NCI-H748 (cell line): Measurements from ENCODE around the gene GBA2.

Source experiments
- DNase-seq: peaks from one replicate; lab custom pipeline; 2025; ENCODE audit not compliant: unreplicated experiment; lab: John Stamatoyannopoulos, UW

The GBA2 gene

GRCh38 chr9:35766997-35767396 is 18.0 kb upstream of the GBA2 start:
- DNase-seq, result no peak

GRCh38 chr9:35763803-35764202 is 14.8 kb upstream of the GBA2 start:
- no peak for DNase-seq

DNA sequence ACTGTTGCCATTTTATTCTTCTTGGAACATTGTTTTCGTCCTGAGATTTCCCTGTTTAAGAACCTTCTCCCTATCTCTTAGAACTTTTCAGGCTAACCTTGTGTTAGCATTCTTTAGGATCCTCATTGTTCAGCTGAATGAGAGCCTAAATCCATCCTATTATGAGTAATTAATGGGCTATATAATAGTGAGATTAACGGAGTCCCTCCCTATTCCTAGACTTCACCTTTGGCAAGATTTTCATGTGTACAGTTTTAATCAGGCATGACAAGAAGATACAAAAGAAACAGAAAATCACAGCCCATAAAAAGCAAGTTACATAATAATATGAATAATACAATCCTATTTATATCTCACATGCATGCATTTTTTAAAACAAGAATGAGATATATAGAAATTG is 14.2 kb upstream of the GBA2 start:
- DNase-seq, result no peak

DNA sequence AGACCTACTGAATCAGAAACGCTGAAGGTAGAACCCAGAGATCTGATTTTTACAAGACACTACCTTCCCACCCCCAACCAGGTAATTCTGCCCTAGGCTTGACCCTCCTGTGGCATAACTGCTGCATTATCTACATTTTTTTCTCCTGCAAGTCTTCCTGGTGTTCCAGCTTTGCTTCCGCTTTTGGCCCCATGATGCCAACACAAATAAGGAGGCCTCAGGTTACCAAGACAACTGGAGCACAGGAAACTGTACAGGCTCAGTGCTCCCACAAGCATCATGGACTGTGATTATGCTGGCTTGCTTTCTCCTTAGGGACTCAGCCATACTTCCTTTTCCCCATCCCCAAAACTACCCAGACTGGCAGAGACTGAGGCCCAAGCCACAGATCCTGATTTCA is 11.6 kb upstream of the GBA2 start:
- DNase-seq, result no peak

- DNase-seq, result no peak
Observed at GRCh38 chr9:35759795-35760194, 10.8 kb upstream of the GBA2 start.

DNA sequence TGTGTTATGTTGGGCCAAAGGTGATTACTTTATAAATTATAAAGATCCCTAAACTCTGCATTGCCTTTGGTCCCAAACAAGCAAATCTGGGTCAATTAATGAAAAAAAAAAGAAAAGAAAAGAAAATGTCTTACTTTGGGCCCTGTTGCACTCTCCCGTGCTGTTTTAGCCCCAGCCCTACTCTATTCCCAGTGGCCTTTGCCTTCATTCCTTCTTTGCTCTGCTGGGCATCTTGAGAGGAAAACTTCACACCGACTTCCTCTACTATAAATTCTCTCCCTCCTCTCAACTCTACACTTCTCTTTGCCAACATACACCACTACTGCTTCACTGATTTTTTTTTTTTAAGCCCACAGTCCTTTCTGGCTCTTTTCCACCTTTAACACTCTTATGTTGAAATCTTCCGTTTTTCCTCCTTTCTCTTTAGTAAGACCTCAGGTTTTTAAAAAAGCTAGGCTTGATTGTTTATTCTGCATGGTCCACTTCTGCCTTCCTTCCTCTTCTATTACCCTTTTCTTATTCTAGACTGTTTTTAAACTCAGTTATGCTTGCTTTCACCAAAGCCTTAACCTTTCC is 9.5 kb upstream of the GBA2 start:
- no peak for DNase-seq

- no peak for DNase-seq
Observed at GRCh38 chr9:35757892-35758275, 8.9 kb upstream of the GBA2 start.

DNA sequence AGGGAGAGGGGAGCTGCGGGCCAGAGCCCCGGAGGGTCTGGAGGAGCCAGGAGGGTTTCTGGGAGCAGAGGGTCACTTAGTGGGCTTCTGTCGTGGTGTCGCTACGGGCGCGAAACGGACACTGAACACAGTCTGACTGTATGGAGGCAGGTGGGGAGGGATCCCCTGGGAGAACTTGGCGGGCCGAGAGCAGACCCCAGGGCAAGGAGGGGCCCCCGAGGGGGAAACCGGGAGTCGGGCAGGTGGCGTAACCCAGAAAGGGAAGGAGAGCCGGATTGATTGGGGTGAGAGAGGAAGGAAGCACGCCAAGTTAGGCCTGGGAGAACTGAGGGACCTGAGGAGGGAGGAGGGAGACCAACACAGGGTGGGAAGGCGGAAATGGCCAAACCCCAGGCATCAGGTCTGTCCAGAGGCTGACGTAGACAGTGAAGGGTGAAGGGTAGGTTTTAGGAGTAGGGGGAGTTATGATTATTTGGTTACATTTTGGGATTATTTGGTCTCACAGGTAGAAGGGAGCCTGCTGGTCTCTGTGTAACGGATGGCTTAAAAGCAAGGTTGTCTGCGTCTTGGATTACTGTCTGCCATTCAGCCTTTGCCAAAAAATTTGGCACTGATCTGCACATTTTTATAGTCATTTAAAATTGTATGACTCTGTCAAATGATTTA is 8.3 kb upstream of the GBA2 start:
- DNase-seq, result peak; percentile 76

DNA sequence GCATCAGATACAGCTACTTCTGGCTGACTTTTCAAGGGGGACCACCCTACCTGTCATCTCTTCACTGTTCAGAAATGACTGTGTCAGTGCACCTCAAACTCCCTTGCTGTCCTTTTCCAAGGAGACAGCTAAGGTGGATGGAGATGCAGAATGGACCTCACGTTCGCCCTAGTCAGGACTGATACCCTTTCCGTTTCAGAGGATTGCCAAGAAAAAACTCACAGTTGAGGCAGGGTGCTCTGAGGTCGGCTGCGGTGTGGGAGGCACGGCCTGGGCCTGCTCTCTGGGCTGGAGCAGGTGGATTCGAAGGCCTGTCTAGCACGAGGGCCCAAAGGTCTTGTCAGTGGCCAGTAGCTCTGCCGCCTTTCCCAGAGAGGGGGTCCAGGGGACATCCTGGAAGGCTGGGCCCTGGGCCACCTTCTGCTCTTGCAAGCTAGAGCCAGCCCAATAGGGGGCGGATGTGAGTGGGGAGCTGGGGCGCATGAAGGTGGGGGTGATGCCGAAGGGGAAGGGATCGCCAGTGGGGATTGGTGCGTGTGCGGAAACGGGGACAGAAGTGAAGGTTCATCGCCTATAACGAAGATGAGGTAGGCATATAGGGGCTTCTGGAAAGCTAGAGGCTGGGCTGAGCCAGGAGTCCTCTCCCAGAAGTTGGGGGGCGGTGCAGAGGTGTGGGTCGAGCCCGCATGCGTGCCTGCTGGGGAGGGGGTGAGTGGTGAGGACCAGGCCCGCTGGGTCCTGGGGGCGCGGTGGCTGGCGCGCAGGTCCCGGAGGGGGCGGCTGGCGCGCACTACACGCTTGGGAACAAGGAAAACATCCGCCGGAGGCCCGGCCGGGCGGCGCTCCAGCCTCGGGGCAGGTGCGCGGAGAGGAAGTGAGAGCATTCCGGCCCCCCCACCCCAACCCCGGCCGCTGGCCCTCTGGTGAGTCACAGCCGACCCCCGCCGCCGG is 7.5 kb upstream of the GBA2 start:
- peak; percentile 80 for DNase-seq

DNA sequence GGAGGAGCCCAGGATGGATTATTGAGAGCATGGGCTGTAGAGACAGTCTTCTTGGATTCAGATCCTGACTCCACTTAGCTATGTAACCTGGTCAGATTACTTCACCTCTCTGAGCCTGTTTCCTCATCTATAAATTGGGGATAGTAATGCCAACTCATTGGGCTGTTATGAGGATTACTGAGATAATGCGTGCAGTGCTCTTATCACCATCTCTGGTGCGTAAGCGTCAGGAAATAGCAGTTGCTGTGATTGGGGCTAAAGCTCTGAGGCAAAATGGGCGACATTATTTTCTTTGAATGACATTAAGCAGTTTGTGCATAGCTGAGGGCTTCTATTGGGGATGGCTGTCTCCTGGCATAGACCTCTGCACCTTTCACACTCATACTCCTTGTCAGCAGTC is 6.0 kb upstream of the GBA2 start:
- DNase-seq, result no peak

GRCh38 chr9:35754264-35754663 is 5.2 kb upstream of the GBA2 start, which contains the start of gene MSMP:
Gene MSMP, minus strand, starts transcription at chr9:35754276. Its CDS starts 147 bp downstream, at chr9:35754129.
- DNase-seq, result no peak

- DNase-seq, result no peak
Observed at GRCh38 chr9:35753466-35753865, 4.4 kb upstream of the GBA2 start.

DNA sequence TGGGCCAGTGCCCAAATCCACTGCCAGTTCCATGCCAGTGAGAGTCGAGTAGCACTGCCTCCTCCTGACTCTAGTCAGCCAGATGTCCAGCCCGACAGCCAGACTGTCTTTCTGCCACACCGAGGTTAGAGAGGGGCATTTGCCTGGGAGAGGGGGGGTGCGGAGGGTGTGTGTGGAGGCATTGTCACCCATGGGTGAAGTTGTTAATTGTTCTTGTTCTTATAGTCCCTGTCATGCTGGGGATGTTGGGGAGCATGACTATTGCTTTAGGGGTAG is 1.2 kb upstream of the GBA2 start:
- no peak for DNase-seq

DNA sequence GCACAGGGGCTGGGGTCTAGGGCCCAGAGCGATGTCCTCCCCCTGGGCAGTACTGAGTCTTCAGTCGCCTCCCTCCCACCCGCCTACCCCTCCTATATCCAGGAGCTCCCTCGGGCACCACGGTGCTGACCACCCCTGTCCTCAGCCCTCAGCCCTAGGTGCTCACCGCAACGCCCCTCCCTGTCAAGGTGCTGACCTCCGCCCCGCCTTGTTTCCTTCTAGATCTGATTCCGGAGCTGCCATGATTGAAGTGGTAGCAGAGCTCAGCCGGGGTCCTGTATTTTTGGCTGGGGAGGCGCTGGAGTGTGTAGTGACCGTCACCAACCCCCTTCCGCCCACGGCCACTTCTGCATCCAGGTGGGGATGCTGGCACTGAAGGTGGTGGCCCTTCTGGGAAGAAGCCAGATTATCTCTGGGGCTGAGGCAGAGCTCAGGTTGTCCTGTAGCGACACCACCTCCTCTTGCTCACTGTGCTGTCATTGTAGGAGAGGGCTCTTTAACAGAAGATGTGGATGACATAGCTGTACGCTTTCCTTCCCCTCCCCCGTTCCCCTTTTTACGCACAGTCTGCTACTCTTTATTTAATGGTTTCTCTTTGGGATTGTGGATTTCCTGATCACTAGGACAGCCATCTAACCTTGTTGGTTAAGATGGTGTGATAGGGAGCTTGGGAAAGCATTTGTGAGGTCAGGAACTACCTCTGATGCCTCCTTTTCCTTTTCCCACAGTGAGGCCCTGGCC is 657 bp upstream of the GBA2 start:
- DNase-seq, result peak; percentile 33

- peak; percentile 38 for DNase-seq
Observed at GRCh38 chr9:35748242-35748857, 678 bp downstream of the GBA2 start.

GRCh38 chr9:35746583-35746982 is 2.4 kb downstream of the GBA2 start:
- peak; percentile 10 for DNase-seq

DNA sequence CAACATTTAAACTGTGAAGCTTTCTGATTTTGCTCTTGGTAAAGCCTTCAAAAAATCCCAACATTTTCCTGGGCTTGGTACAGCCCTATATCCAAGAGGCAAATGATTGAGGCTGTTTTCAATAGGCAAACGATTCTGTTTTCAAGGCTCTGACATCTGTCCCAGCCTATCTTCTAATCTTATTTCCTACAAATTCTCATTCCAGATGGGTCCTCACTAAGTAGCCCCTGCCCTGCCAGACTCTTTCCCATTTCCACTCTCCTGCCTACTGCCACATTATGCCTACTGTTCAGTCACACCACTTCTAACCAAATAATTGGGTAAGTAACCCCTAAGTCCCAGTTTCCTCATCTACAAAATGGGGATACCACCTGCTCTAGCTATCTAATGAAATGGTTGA is 3.5 kb downstream of the GBA2 start:
- no peak for DNase-seq

GRCh38 chr9:35743880-35744518 is 5.0 kb downstream of the GBA2 start:
- no peak for DNase-seq

DNA sequence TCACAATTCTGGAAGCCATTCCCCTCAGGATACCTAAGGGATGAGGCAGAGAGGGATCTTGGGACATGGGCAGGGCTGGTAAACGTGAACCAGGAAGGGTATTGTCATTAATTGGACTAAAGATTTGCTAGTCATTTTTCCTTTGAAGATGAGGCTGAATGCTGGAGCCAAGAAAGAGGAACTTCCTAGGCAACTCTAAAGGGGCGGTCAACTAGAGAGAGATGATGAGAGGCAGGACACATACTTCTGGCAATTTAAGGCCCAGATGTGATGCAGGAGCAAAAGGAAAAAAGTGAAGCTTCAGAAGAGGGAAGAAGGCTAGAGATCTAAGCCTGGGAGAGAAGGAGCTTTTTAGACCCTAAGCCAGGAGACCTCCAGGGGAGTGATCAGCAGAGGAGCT is 5.6 kb downstream of the GBA2 start:
- DNase-seq, result no peak

DNA sequence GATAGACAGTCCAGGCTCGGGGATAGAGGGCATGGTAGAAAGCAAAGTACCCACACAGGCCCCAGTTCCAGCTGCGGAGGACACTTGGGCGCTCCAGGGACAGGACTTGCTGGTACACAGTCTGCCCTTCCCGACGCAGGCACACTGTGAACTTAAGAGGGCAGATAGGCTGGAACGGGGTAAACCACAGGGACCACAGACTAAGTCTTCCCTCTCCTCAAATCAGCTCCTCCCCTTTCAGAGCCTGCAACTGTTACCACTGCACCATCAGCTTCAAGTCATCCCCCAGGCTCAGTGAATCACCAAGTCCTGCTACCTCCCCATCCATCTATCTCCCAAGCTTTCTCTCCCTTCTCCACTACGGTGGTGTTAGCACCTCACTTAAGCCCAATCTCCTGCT is 7.3 kb downstream of the GBA2 start:
- DNase-seq, result no peak

DNA sequence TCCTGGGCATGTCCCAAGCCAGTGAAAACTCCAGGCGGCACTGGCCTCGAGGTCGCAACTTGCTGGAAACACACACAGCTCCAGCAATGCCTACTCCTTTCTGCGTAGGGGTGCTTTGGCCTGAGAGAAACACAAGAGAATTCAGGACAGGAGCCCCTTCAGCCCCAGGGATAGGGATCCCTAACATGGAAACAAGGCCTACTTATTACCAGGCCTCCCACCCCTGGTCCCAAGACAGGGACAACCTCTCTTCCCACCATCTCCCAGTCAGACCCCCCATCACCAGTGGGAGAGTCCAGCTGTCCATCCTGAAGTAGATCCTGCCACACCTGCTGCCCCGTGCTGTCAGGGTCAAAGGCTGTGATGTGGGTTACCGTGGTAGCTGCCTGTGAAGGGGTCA is 8.8 kb downstream of the GBA2 start:
- no peak for DNase-seq
